ENCODE measurements around the gene COL15A1.

The COL15A1 gene

GRCh38 chr9:98955259-98955658 is 11.6 kb downstream of the COL15A1 start:
- DNase-seq (ENCODE audit: low read depth in 1 of 2, low spot score in 1 of 2) = no peak
- Histone ChIP-seq H3K4me3 (replicated peaks; ENCODE audit: insufficient read depth, low read length) (no peak overlapping the region), H3K27ac (replicated peaks) (no peak overlapping the region), H3K27me3 (ENCODE audit: insufficient read depth, poor library complexity, severe bottlenecking) (no peaks in the 10 kb centered on the region)
- TF ChIP-seq REST (IDR thresholded peaks at IDR 0.05; ENCODE audit: insufficient replicate concordance, low read depth) (no peak), GABPA (IDR thresholded peaks at IDR 0.05; ENCODE audit: low read depth) (no peak), SPI1 (IDR thresholded peaks at IDR 0.05; ENCODE audit: borderline replicate concordance, low read depth) (no peak), POLR2AphosphoS5 (IDR thresholded peaks at IDR 0.05; ENCODE audit: low read depth) (no peak)
- TF ChIP-seq, protein P1, sequence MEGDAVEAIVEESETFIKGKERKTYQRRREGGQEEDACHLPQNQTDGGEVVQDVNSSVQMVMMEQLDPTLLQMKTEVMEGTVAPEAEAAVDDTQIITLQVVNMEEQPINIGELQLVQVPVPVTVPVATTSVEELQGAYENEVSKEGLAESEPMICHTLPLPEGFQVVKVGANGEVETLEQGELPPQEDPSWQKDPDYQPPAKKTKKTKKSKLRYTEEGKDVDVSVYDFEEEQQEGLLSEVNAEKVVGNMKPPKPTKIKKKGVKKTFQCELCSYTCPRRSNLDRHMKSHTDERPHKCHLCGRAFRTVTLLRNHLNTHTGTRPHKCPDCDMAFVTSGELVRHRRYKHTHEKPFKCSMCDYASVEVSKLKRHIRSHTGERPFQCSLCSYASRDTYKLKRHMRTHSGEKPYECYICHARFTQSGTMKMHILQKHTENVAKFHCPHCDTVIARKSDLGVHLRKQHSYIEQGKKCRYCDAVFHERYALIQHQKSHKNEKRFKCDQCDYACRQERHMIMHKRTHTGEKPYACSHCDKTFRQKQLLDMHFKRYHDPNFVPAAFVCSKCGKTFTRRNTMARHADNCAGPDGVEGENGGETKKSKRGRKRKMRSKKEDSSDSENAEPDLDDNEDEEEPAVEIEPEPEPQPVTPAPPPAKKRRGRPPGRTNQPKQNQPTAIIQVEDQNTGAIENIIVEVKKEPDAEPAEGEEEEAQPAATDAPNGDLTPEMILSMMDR (IDR thresholded peaks at IDR 0.05; ENCODE audit: insufficient read depth, low read length) = no peak

- H3K27ac ChIP-seq (replicated peaks) = no peak overlapping the region
- no peak for DNase-seq (ENCODE audit: low read depth in 1 of 2, low spot score in 1 of 2)
- no peak overlapping the region for H3K4me3 ChIP-seq (replicated peaks; ENCODE audit: insufficient read depth, low read length)
- H3K27me3 ChIP-seq (ENCODE audit: insufficient read depth, poor library complexity, severe bottlenecking) = no peaks in the 10 kb centered on the region
- TF ChIP-seq, protein P1 (IDR thresholded peaks at IDR 0.05; ENCODE audit: insufficient read depth, low read length) = no peak
- TF ChIP-seq REST (IDR thresholded peaks at IDR 0.05; ENCODE audit: insufficient replicate concordance, low read depth) = no peak
- no peak for TF ChIP-seq POLR2AphosphoS5 (IDR thresholded peaks at IDR 0.05; ENCODE audit: low read depth)
- no peak for TF ChIP-seq SPI1 (IDR thresholded peaks at IDR 0.05; ENCODE audit: borderline replicate concordance, low read depth)
- TF ChIP-seq GABPA (IDR thresholded peaks at IDR 0.05; ENCODE audit: low read depth) = no peak
These were observed 14.1 kb downstream of the COL15A1 start for GRCh38 chr9:98957826-98958225.

DNA sequence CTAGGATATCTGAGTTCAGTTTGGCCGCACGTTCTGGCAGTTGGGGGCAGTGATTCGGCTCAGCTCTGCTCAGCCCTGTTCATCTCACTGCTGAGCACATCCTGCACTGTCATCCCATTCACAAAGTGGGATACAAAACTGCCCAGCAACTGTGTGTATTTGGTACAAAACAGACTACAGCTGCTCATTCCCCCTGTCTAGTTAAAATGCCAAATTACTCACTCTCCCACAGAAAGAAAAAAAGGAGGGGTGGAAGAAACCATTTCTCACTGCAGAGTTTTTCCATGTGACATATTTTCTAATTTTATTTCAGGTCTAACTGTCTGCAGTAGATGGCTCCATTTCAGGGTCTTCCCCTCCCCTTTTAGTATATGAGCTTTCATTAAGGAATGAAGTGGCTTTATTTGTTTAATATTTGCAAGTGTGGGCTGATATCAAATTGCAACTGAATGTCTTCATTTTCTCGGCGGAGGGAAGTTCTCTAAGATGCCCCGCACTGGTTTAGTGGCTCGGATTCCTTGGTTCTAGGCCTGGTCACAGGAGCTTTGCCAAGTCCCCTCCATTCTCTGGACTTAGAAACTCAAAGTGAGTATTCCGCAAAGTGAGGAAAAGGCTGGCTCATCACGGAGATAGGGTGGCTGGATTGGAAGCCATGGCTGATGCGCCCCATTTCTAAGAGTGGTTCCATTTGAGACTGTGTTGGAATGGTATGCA is 14.7 kb downstream of the COL15A1 start:
- TF ChIP-seq, protein P1 (IDR thresholded peaks at IDR 0.05; ENCODE audit: insufficient read depth, low read length) = no peak
- no peak for TF ChIP-seq REST (IDR thresholded peaks at IDR 0.05; ENCODE audit: insufficient replicate concordance, low read depth)
- no peak for TF ChIP-seq SPI1 (IDR thresholded peaks at IDR 0.05; ENCODE audit: borderline replicate concordance, low read depth)
- no peak for TF ChIP-seq GABPA (IDR thresholded peaks at IDR 0.05; ENCODE audit: low read depth)
- no peak for TF ChIP-seq POLR2AphosphoS5 (IDR thresholded peaks at IDR 0.05; ENCODE audit: low read depth)
- DNase-seq (ENCODE audit: low read depth in 1 of 2, low spot score in 1 of 2) = no peak
- Histone ChIP-seq H3K27me3 (ENCODE audit: insufficient read depth, poor library complexity, severe bottlenecking) (no peaks in the 10 kb centered on the region), H3K27ac (replicated peaks) (no peak overlapping the region), H3K4me3 (replicated peaks; ENCODE audit: insufficient read depth, low read length) (no peak overlapping the region)
